ENCODE measurements around the gene RAB11A. TPM values are rescaled to one million over a fixed set of nuclear protein-coding genes. Genes with fewer than 3 reads are reported as not detected.

Gene RAB11A
- polyA plus RNA-seq, 3 donors = 311 to 331 (median 327) TPM

DNA sequence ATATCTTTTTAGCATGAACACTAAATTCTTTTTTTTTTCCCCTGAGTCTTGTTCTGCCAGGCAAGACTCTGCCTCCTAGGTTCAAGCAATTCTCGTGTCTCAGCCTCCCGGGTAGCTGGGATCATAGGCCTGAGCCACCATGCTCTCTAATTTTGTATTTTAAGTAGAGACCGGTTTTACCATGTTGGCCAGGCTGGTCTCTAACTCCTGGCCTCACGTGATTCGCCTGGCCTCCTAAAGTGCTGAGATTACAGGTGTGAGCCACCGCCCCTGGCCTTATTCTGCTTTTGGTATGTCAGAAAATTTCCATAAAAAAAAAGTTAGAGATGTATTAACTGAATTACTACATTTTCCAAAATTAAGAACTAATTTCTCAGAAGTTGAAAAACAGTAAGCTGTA, 14.3 kb downstream of the RAB11A start:
- no peak for DNase-seq (ENCODE audit: low read depth in 3 of 3, low spot score in 2 of 3)

DNA sequence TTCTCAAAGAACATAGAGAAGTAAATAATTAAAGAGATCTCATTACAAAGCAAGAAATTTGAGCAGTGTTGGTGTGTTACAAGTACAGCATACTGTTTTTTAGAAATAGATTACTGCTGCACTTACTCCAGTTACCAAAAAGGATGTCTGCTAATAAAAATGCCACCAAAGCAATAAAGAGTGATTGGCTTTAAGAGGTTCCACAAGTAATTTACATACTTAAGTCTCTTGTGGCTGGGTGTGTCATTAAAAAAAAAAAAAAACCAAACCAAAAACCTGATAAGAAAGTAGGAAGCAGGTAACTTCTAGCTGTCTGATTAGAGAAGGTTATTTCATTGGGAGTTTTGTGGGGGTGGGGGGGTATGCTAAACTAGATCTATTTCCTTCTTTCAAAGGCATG, 15.2 kb downstream of the RAB11A start:
- no peak for DNase-seq (ENCODE audit: low read depth in 3 of 3, low spot score in 2 of 3)

DNA sequence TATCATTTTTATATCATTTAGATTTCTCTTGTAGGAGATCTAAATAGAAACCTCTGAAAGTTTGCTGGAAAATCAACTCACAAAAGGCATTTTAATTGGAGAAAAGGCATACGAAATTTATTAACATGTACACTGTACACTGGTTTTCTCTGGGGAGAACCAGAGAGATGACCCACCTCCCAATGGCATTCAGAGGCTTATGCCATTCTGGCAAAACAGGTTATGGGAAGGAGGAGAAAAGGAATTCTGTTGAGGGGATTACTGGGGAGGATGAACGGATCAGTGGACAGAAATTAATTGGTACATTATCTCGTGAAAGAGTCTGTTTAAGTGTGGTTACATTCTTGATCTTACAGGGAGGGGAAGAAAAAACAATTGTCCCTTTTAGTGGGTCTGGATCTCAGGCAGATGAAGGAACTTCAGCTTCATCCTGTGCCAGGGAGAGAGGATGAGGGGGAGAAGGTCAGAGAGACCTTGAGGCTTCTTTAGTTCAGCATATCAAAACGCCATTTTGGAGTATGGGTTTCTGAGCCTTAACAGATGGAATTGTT, 16.5 kb downstream of the RAB11A start:
- DNase-seq (ENCODE audit: low read depth in 3 of 3, low spot score in 2 of 3) = no peak

- no peak for DNase-seq (ENCODE audit: low read depth in 3 of 3, low spot score in 2 of 3)
These were observed 18.3 kb downstream of the RAB11A start for GRCh38 chr15:65887565-65887964.

DNA sequence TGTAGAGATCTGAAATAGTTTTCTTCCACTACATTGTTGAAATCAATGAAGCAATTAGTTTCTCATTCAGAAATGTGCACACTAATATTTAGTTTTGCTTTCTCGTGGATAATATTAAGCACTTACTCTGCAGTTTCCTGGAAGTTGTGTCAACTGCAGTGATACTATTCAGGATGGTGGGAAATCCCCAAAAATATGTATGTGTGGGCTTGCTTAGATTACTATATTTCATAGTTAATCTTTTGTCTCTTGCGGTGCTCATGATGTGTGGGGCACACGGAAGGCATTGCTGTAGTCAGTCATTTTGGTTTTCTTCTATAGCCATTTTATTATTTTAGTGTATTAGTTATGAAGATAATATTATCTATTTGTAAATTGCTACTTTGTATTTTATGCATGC, 19.7 kb downstream of the RAB11A start:
- DNase-seq (ENCODE audit: low read depth in 3 of 3, low spot score in 2 of 3) = no peak

- DNase-seq (ENCODE audit: low read depth in 3 of 3, low spot score in 2 of 3) = no peak
These were observed 23.8 kb downstream of the RAB11A start for GRCh38 chr15:65893060-65893459.

- DNase-seq (ENCODE audit: low read depth in 3 of 3, low spot score in 2 of 3) = no peak
These were observed 26.9 kb downstream of the RAB11A start for GRCh38 chr15:65896236-65896635.

DNA sequence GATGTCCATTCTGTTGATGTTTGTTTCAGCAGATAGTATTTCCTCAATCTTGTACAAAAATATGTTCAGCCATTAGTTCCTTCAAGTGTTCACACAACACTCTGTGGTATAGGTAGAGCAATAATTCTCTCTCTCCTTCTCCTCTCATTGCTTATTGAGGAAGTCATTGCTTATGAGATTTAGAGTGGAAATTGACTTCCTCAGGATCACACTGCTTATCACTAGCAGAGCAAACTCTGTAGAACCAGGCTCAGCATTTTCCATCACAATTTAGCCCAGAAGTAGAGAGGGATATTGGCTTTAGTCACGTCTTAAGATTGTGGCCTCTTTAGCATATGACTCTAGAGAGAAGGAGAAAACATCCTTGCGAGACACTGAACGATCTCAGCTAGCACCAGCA, 31.2 kb downstream of the RAB11A start:
- no peak for DNase-seq (ENCODE audit: low read depth in 3 of 3, low spot score in 2 of 3)

DNA sequence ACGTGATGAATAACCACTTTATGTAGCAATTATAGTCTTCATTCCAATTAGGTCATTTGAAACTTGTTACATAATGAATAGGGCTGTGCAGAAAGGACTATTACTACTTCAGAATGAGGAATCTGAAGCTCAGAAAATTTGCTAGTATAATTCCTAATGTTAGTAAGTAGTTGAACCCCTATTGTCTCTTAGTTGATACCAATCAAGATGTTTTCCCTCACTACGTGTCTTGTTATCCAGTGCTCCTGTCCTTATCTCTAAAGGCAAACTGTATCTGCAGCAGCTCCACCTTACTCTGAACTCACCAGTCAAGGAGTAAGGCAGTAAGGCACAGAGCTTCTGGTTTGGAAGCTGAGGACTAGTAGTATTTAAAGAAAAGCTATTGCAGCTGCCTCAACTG, 32.0 kb downstream of the RAB11A start:
- DNase-seq (ENCODE audit: low read depth in 3 of 3, low spot score in 2 of 3) = no peak

- no peak for DNase-seq (ENCODE audit: low read depth in 3 of 3, low spot score in 2 of 3)
These were observed 32.5 kb downstream of the RAB11A start for GRCh38 chr15:65901836-65902235.

DNA sequence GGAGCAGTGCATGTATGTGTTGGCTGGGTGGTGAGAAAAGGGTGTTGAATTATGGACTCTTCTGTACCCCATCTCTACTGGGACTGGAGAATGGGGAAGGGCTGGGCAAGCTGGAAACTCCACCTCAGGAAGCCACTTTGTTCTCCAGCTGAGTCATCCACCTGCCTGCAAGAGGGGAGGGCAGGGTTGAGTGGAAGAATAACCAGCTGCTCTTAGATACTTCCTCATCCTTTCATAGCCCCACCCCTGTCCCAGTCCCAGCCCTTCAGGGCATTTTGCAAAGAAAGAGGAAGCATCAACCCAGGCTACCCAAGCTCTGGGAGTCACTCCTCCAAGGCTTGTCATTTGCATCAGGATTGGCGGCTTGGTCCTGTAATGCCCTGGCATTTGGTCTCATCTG, 33.1 kb downstream of the RAB11A start:
- no peak for DNase-seq (ENCODE audit: low read depth in 3 of 3, low spot score in 2 of 3)

DNA sequence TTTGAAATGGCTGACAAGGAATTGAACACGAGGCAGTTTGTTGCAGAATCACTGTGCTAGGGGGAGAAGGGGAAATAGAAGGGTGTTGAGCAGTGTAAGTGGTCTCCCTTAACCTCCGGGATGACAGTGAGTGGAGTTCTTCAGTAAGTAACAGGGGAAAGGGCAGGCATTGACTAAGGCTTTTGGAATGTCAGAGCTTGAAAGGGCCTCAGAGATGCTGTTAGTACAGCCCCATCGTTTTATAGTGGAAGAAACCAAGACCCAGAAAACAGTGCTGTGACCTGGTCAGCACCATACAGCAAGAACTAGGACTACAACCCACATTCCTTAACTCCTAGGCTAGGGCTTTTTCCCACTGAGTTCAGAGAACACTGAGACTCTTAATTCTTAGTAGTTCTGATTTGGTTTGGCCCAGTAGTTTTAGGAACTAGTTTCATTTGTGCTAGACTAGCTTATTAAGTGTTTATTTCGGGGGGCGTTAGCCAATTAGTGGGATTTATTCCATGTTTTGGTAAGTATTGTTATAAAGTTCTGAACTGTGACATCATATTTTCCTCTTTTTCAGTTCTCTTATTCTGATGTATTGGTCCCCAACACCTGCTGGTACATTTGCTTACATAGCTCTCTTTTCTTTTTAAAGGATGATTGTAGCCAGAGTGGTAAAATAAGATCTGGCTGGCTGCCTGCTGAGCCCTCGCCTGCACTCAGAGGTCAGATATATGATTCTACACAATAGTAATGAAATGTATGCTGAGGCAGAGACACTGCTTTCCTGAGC, 34.2 kb downstream of the RAB11A start:
- DNase-seq (ENCODE audit: low read depth in 3 of 3, low spot score in 2 of 3) = no peak

- DNase-seq (ENCODE audit: low read depth in 3 of 3, low spot score in 2 of 3) = no peak
These were observed 35.0 kb downstream of the RAB11A start for GRCh38 chr15:65904301-65904700.

- DNase-seq (ENCODE audit: low read depth in 3 of 3, low spot score in 2 of 3) = no peak
These were observed 37.1 kb downstream of the RAB11A start for GRCh38 chr15:65906396-65906795.

GRCh38 chr15:65907661-65908060, 38.4 kb downstream of the RAB11A start:
- no peak for DNase-seq (ENCODE audit: low read depth in 3 of 3, low spot score in 2 of 3)

- no peak for DNase-seq (ENCODE audit: low read depth in 3 of 3, low spot score in 2 of 3)
These were observed 39.6 kb downstream of the RAB11A start for GRCh38 chr15:65908876-65909275.

DNA sequence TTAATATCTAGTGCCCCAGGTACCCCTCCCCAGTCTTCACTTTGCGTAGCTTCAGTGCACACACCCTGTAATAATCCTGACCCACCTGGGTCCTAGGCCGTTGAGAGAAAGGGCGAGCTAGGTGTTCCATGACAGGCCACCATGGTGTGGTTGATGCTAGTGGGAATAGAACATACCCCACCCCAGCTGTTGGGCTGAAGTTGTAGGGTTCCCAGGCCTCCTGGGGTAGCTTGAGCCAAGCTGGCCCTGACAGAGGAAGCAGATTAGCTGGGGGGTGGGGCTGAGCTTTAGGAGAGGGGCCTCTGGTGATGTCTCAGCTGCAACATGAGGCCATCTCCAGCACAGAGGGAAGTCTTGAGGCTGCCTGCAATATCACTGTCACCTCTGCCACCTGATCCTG, 40.5 kb downstream of the RAB11A start:
- DNase-seq (ENCODE audit: low read depth in 3 of 3, low spot score in 2 of 3) = no peak

DNA sequence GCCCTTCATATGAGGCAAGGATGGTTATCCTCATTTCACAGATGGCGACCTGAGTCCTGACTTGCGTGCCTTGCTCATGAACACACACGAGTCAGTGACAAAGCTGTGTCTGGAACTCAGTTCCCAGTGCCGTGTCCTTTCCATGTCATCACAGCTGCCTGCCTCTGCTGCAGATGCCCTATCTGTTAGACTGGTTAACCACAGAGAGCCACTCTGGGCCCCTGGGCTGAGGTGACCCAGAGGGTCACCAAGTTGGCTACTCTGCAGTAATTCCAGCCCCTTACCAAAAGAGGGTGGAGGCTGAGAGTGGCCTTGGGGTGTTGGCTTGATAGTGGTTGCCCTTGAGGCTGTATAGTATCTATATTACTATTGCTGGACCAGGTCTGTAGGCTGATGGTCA, 41.0 kb downstream of the RAB11A start:
- DNase-seq (ENCODE audit: low read depth in 3 of 3, low spot score in 2 of 3) = no peak

- DNase-seq (ENCODE audit: low read depth in 3 of 3, low spot score in 2 of 3) = no peak
These were observed 42.9 kb downstream of the RAB11A start for GRCh38 chr15:65912235-65912634.

GRCh38 chr15:65913631-65914199, 44.4 kb downstream of the RAB11A start:
- DNase-seq (ENCODE audit: low read depth in 3 of 3, low spot score in 2 of 3) = no peak

DNA sequence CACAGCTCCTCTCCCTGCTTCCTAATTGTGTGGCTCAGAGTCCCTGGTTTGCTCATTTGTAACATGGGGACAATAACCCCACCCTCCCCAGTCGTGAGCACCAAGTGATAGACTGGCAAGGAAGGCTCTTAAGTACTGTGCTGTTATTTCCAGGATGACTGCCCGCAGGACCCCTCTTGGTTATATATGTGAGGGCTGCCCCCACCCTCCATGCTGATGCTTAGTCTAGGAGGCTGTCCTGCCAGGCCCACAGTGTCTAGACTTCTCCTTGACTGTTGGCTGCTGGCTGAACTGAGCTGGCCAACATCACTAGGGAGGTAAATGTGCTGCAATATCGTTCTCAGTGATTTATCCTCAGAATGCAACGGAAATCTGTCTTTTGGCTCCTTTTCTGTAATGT, 45.1 kb downstream of the RAB11A start:
- DNase-seq (ENCODE audit: low read depth in 3 of 3, low spot score in 2 of 3) = no peak

Data from right renal cortex interstitium (tissue), 3 donors.